ENCODE data around the gene DAP.

DNA sequence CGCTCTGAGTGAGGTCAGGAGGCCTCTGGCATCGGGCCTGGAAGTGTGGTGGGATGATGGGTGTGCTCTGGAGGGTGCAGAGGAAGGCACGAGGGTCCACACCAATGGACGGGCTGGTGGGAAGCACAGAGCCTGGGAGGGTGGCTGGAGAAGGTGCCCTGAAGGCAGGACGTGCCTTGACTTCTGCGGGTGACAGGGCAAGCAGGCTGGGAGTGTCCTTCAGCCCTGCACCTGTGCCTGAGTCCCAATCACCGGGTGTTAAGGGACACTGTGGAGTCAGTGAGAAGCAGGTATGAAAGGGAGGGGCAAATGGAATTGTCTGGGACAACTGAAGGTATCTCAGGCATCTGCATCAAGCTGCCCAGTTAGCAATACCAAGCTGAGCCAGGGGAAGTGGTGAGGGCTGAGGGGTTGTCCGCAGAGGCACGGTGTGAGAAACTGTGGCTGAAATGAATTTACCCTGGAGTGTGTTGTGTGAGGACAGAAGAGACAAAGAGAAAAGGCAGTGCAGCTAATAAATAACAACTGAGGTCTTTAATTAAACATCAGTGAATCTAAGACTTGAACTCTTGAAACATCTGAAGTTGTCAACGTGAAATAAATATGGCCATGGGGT, 50.4 kb downstream of the DAP start:
- TF ChIP-seq, protein P1, sequence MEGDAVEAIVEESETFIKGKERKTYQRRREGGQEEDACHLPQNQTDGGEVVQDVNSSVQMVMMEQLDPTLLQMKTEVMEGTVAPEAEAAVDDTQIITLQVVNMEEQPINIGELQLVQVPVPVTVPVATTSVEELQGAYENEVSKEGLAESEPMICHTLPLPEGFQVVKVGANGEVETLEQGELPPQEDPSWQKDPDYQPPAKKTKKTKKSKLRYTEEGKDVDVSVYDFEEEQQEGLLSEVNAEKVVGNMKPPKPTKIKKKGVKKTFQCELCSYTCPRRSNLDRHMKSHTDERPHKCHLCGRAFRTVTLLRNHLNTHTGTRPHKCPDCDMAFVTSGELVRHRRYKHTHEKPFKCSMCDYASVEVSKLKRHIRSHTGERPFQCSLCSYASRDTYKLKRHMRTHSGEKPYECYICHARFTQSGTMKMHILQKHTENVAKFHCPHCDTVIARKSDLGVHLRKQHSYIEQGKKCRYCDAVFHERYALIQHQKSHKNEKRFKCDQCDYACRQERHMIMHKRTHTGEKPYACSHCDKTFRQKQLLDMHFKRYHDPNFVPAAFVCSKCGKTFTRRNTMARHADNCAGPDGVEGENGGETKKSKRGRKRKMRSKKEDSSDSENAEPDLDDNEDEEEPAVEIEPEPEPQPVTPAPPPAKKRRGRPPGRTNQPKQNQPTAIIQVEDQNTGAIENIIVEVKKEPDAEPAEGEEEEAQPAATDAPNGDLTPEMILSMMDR (IDR thresholded peaks at IDR 0.05 in 8 of 11, conservative IDR thresholded peaks at IDR 0.05 in 3 of 11) = no peak
- TF ChIP-seq POLR2A (IDR thresholded peaks at IDR 0.05) = no peak

Measured in spleen (tissue), 7 donors.